HepG2 (cell line): ENCODE measurements around the gene KPNA3. TPM values are rescaled to one million over a fixed set of nuclear protein-coding genes. Genes with fewer than 3 reads are reported as not detected.

Source experiments
- CENPT ChIP-seq: sonication (generic); formaldehyde crosslinking; IDR thresholded peaks from 2 replicates; pipeline ENCODE4 v1.8.0; 2022; ENCODE audit warnings: low read depth, mild to moderate bottlenecking, moderate library complexity, missing genetic modification reagents
- EZH2 ChIP-seq: conservative IDR thresholded peaks from 2 replicates; pipeline ENCODE4 v1.6.1; 2012; ENCODE audit warnings: mild to moderate bottlenecking, low read depth, low read length, moderate library complexity
- FOXK2 ChIP-seq: fragments of 450-650 bp; IDR thresholded peaks from 2 replicates; pipeline ENCODE4 v1.6.1; 2016
- HES4 ChIP-seq: sonication (generic); formaldehyde crosslinking; IDR thresholded peaks from 2 replicates; pipeline ENCODE4 v1.9.0; 2021; ENCODE audit warnings: mild to moderate bottlenecking, missing genetic modification reagents, borderline replicate concordance
- HMGA1 ChIP-seq: sonication (generic); formaldehyde crosslinking; conservative IDR thresholded peaks from 2 replicates; pipeline ENCODE4 v1.4.0; 2020; ENCODE audit warnings: missing genetic modification reagents
- HOXA9 ChIP-seq: sonication (generic); formaldehyde crosslinking; IDR thresholded peaks from 2 replicates; pipeline ENCODE4 v1.8.1; 2022; ENCODE audit warnings: missing genetic modification reagents, mild to moderate bottlenecking, moderate library complexity, borderline replicate concordance
- MYPOP ChIP-seq: sonication (generic); formaldehyde crosslinking; IDR thresholded peaks from 2 replicates; pipeline ENCODE4 v1.8.1; 2023; ENCODE audit warnings: mild to moderate bottlenecking, moderate library complexity, missing genetic modification reagents
- RBAK ChIP-seq: sonication (generic); formaldehyde crosslinking; IDR thresholded peaks from 2 replicates; pipeline ENCODE4 v1.5.1; 2020; ENCODE audit warnings: mild to moderate bottlenecking, missing genetic modification reagents
- SMARCE1 ChIP-seq: fragments of 450-650 bp; IDR thresholded peaks from 2 replicates; pipeline ENCODE4 v1.6.1; 2017; ENCODE audit warnings: borderline replicate concordance
- SP1 ChIP-seq, 2 experiments: fragments of 450-650 bp in 1 of 2; sonication (generic) in 1 of 2; formaldehyde crosslinking in 1 of 2; IDR thresholded peaks; 2 replicates each; pipeline versions ENCODE4 v1.4.0 to v1.6.1; 2016 to 2020; ENCODE audit warnings: missing genetic modification reagents in 1 of 2
- SRSF1 ChIP-seq: fragments of 200-400 bp; formaldehyde crosslinking; optimal IDR thresholded peaks from 2 replicates; pipeline ENCODE3; 2017; ENCODE audit warnings: mild to moderate bottlenecking, low read depth, low read length, moderate library complexity
- TIGD3 ChIP-seq: sonication (generic); formaldehyde crosslinking; IDR thresholded peaks from 2 replicates; pipeline ENCODE4 v1.5.1; 2020; ENCODE audit warnings: mild to moderate bottlenecking, missing genetic modification reagents, borderline replicate concordance
- ZBTB1 ChIP-seq: sonication (generic); formaldehyde crosslinking; IDR thresholded peaks from 2 replicates; pipeline ENCODE4 v1.4.0; 2020; ENCODE audit warnings: missing genetic modification reagents, borderline replicate concordance
- ZBTB3 ChIP-seq: sonication (generic); formaldehyde crosslinking; IDR thresholded peaks from 2 replicates; pipeline ENCODE4 v1.4.0; 2020; ENCODE audit warnings: low read depth, mild to moderate bottlenecking, moderate library complexity, missing genetic modification reagents, borderline replicate concordance
- ZBTB38 ChIP-seq: sonication (generic); formaldehyde crosslinking; IDR thresholded peaks from 2 replicates; pipeline ENCODE4 v1.5.1; 2020; ENCODE audit warnings: mild to moderate bottlenecking, missing genetic modification reagents
- ZNF33A ChIP-seq: sonication (generic); formaldehyde crosslinking; IDR thresholded peaks from 2 replicates; pipeline ENCODE4 v1.5.1; 2020; ENCODE audit warnings: missing genetic modification reagents, mild to moderate bottlenecking, moderate library complexity, borderline replicate concordance
- ZNF574 ChIP-seq: sonication (generic); formaldehyde crosslinking; IDR thresholded peaks from 2 replicates; pipeline ENCODE4 v1.4.0; 2020; ENCODE audit warnings: missing genetic modification reagents
- ZNF670 ChIP-seq: sonication (generic); formaldehyde crosslinking; IDR thresholded peaks from 2 replicates; pipeline ENCODE4 v1.8.0; 2022; ENCODE audit warnings: mild to moderate bottlenecking, missing genetic modification reagents, borderline replicate concordance
- polyA plus RNA-seq, 8 experiments: library from polyadenylated mRNA; depleted of rRNA in 3 of 8; stranded (reverse) in 7 of 8; unstranded in 1 of 8; fragments of >200 nt; fragmentation: Illumina TruSeq in 4 of 8; extraction: Trizol in 4 of 8; gene quantifications; 2 replicates each; pipeline versions ENCODE4 v1.2.1 to v1.2.3, GENCODE V29; 2011 to 2016; ENCODE audit warnings: low read depth in 4 of 8, missing spikeins in 1 of 8, mixed read lengths in 1 of 8; ENCODE audit not compliant: insufficient read depth in 1 of 8
- total RNA-seq, 5 experiments: library from RNA; depleted of rRNA; stranded (reverse); fragments of >200 nt; fragmentation: Illumina TruSeq; extraction: Trizol; gene quantifications; 2 replicates each; pipeline ENCODE4 v1.2.3, GENCODE V29; 2016; ENCODE audit warnings: low read depth in 1 of 5
- TF ChIP-seq, protein P1 (sequence below): fragments of 450-650 bp; IDR thresholded peaks from 2 replicates; pipeline ENCODE4 v1.6.1; 2017; ENCODE audit warnings: mild to moderate bottlenecking
- TF ChIP-seq, protein P2 (sequence below), 2 experiments: fragments of 450-650 bp in 1 of 2; sonication (generic) in 1 of 2; formaldehyde crosslinking; IDR thresholded peaks; 2 replicates each; pipeline versions ENCODE4 v1.5.0 to v1.8.0; 2020 to 2022; ENCODE audit warnings: mild to moderate bottlenecking in 1 of 2, missing genetic modification reagents in 1 of 2
- TF ChIP-seq, protein P3 (sequence below): sonication (generic); formaldehyde crosslinking; IDR thresholded peaks from 2 replicates; pipeline ENCODE4 v1.5.0; 2020; ENCODE audit warnings: missing genetic modification reagents, mild to moderate bottlenecking, borderline replicate concordance

Gene KPNA3
- total and polyA plus RNA-seq, 2 of the 13 experiments (the other 11 are each of a cell fraction or from before 2014, with no cell fraction given), result 13.0 to 28.9 TPM

DNA sequence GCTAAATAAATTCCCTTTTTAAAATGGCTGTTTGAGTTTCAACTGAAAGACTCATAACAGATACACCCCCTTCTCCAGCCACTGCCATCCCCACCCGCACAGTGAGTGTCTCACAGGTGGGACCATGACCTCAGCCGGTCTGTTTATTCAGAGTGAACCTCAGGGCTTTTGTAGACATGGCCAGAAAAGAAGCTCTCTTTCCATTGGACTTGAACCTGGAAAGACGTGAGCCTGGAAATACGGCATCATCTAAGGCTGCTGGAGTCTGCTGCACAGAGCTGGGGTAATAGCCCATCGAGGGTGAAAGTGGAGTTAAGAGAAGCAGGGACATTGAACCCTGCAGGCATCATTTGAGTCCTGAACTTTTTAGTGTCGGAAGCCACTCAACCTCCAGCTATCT, 15.2 kb upstream of the KPNA3 start (continued):
- TF ChIP-seq ZNF574 (CRISPR knock-in tag) (0 out of 2 replicates have a peak, but pooled peaks have one; percentile 37), MYPOP (CRISPR knock-in tag) (no peak), ZNF33A (no peak), ZNF670 (CRISPR knock-in tag) (no peak), RBAK (CRISPR knock-in tag) (no peak), ZBTB1 (CRISPR knock-in tag) (no peak), SP1 (IDR thresholded peaks at IDR 0.05) (no peak), SP1 (CRISPR knock-in tag; IDR thresholded peaks at IDR 0.05) (0 out of 2 replicates have a peak, but pooled peaks have one; percentile 18), ZBTB3 (no peak), FOXK2 (no peak), HMGA1 (CRISPR knock-in tag) (no peak), SMARCE1 (no peak), SRSF1 (no peak), ZBTB38 (CRISPR knock-in tag) (no peak), CENPT (CRISPR knock-in tag) (no peak), TIGD3 (CRISPR knock-in tag) (no peak), EZH2 (no peak), HES4 (no peak), HOXA9 (CRISPR knock-in tag) (no peak)
- TF ChIP-seq, protein P1, sequence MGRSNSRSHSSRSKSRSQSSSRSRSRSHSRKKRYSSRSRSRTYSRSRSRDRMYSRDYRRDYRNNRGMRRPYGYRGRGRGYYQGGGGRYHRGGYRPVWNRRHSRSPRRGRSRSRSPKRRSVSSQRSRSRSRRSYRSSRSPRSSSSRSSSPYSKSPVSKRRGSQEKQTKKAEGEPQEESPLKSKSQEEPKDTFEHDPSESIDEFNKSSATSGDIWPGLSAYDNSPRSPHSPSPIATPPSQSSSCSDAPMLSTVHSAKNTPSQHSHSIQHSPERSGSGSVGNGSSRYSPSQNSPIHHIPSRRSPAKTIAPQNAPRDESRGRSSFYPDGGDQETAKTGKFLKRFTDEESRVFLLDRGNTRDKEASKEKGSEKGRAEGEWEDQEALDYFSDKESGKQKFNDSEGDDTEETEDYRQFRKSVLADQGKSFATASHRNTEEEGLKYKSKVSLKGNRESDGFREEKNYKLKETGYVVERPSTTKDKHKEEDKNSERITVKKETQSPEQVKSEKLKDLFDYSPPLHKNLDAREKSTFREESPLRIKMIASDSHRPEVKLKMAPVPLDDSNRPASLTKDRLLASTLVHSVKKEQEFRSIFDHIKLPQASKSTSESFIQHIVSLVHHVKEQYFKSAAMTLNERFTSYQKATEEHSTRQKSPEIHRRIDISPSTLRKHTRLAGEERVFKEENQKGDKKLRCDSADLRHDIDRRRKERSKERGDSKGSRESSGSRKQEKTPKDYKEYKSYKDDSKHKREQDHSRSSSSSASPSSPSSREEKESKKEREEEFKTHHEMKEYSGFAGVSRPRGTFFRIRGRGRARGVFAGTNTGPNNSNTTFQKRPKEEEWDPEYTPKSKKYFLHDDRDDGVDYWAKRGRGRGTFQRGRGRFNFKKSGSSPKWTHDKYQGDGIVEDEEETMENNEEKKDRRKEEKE, result no peak
- TF ChIP-seq, protein P2, sequence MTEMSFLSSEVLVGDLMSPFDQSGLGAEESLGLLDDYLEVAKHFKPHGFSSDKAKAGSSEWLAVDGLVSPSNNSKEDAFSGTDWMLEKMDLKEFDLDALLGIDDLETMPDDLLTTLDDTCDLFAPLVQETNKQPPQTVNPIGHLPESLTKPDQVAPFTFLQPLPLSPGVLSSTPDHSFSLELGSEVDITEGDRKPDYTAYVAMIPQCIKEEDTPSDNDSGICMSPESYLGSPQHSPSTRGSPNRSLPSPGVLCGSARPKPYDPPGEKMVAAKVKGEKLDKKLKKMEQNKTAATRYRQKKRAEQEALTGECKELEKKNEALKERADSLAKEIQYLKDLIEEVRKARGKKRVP (CRISPR knock-in tag; IDR thresholded peaks at IDR 0.05), result no peak
- TF ChIP-seq, protein P3, sequence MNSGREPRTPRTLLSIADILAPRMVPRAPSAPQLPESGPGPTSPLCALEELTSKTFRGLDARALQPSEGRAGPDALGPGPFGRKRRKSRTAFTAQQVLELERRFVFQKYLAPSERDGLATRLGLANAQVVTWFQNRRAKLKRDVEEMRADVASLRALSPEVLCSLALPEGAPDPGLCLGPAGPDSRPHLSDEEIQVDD (CRISPR knock-in tag), result no peak
